GM18511 (cell line): Measurements from ENCODE around the gene PLA2G4E.

Experiments used
- ATAC-seq: cut with Tn5 transposase; IDR thresholded peaks from one replicate; pipeline ENCODE4 v1.9.1; 2021; ENCODE audit warnings: mild to moderate bottlenecking, moderate library complexity; ENCODE audit not compliant: unreplicated experiment

The PLA2G4E gene

GRCh38 chr15:41941644-41942415 is 79.0 kb downstream of the PLA2G4E start:
- no peak for ATAC-seq

GRCh38 chr15:41940441-41940857 is 80.4 kb downstream of the PLA2G4E start:
- ATAC-seq = no peak

GRCh38 chr15:41939986-41940385 is 80.9 kb downstream of the PLA2G4E start:
- ATAC-seq = no peak

GRCh38 chr15:41937568-41937923 is 83.3 kb downstream of the PLA2G4E start:
- ATAC-seq = no peak

GRCh38 chr15:41936649-41937567 is 83.9 kb downstream of the PLA2G4E start:
- no peak for ATAC-seq

- no peak for ATAC-seq
These were observed 84.7 kb downstream of the PLA2G4E start for GRCh38 chr15:41936155-41936554.

GRCh38 chr15:41935566-41936020 is 85.2 kb downstream of the PLA2G4E start:
- peak; percentile 69 for ATAC-seq

GRCh38 chr15:41934843-41935242 is 86.0 kb downstream of the PLA2G4E start:
- ATAC-seq = no peak

GRCh38 chr15:41933771-41934170 is 87.1 kb downstream of the PLA2G4E start:
- no peak for ATAC-seq

GRCh38 chr15:41933326-41933725 is 87.5 kb downstream of the PLA2G4E start:
- no peak for ATAC-seq

- ATAC-seq = no peak
These were observed 88.1 kb downstream of the PLA2G4E start for GRCh38 chr15:41932511-41933289.

GRCh38 chr15:41932101-41932500 is 88.7 kb downstream of the PLA2G4E start:
- no peak for ATAC-seq
